ENCODE measurements around the gene ARHGAP9.

The ARHGAP9 gene

DNA sequence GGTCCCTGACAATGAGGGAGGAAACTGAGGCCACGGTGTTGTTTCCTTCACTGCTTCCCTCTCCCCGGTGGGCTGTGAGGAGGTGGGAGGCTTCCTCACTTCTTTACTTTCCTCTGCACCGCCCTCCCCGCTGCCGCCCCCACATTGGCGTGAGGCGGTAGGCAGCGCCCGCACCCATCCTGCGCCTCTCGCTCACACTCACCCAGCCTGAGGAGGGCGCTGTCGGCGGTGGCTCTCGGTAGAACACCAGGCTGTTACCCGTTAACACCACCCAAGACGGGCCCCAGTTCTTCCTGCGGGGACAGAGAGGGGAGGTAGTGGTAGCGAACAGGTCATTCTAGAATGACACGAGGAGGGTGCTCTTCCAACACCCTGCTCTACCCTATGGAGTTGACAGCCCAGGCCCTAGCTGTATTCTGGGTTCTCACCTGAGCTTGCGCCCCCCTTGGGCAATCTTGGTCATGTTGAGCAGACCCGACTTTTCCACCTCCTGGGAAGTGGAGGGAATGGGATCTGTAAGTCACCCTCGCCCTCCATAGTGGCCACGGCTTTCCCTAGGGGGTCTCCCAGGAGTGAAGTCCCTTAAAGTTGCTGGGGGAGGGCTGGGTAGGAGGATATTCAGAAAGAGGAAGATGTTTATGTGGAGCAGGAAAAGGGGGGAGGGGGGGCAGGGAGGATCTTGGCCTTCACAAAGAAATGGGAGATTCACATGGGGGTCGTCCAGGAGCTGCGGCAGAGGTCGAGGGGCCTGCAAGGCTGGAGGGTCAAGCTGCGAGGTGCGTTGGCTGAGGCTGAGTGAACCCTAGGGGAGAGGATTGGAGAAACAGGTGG lies 3.3 kb downstream of the ARHGAP9 start:
- Histone ChIP-seq H3K27me3 (ENCODE audit: control insufficient read depth, insufficient read depth, low read length) (peaks cover 76% of the 10 kb centered on the region), H3K4me3 (ENCODE audit: low read depth, low read length) (peak overlapping the region; percentile 61), H3K4me1 (ENCODE audit: control insufficient read depth, insufficient read depth, low read length) (peaks cover 22% of the 10 kb centered on the region), H3K9ac (ENCODE audit: low read length) (no peak overlapping the region), H3K9me3 (ENCODE audit: control insufficient read depth, insufficient read depth, low read depth, low read length) (no peaks in the 10 kb centered on the region), H3K36me3 (ENCODE audit: control insufficient read depth, insufficient read depth, low read length) (no peaks in the 10 kb centered on the region), H3K27ac (ENCODE audit: low read depth, low read length) (no peak overlapping the region)

DNA sequence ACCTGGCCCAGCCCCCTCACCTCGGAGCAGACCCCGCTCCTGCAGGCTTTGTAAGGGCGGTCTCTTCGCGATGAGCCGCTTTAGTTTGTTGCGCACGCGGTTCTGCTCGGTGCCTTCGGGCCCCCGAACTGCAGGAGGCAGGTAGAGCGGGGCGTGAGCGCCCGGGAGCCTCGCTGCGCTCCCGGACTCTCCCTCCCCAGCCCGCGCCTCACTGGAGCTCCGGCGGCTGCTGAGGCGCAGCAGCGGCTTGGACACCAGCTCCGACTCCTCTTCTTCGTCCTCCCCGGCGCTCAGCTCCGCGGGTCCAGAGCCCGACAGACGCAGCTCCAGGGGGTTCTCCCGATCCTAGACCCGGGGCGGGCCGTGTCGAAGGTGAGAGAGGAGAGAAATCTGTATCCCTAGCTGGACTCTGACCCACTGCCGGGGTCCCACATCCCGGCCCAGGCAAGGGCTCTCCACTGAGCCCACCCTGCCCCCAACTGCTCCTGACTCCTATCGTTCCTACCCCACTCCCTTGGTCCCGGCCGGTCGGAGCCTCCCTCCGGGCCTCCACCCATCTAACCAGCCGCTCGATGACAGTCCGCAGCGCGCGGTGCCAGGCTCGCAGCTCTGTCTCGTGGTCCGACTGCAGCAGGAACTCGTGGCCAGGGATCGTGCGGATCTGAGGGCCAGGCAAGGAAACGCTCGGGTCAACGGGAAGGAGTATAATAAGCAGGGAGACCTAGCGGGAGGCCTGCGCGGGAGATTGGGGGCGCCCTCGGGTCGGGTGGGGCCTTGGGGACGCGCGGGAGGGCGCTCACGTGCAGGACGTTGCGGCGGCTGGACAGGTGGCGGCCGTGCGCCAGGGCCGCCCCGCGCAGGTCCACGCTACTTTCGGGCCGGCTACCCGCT lies 4.2 kb downstream of the ARHGAP9 start:
- Histone ChIP-seq H3K4me1 (ENCODE audit: control insufficient read depth, insufficient read depth, low read length) (peaks cover 22% of the 10 kb centered on the region), H3K9ac (ENCODE audit: low read length) (no peak overlapping the region), H3K9me3 (ENCODE audit: control insufficient read depth, insufficient read depth, low read depth, low read length) (no peaks in the 10 kb centered on the region), H3K36me3 (ENCODE audit: control insufficient read depth, insufficient read depth, low read length) (0 out of 2 replicates have a peak, but pooled peaks cover 3% of the 10 kb centered on the region), H3K27me3 (ENCODE audit: control insufficient read depth, insufficient read depth, low read length) (peaks cover 70% of the 10 kb centered on the region), H3K27ac (ENCODE audit: low read depth, low read length) (no peak overlapping the region), H3K4me3 (ENCODE audit: low read depth, low read length) (peak overlapping the region; percentile 61)

DNA sequence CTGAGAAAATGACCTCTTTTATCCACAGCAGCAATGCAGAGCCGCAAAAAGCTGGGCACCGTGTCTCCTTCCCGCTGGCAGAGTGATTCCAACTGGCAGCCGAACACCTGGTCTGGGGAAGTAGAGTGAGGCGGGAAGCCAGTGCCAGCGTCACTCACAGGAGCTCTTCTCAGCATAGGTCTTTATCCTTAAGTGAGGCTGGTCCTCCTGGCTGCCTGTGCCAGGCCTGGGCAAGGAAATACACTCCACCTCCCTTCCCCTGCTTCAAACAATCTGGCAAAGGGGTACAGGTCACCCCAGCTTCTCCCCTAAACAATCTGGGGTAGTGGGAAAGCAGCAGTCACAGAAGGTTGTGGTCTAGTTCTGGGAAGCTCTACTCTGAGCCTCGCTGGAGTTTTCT lies 4.8 kb downstream of the ARHGAP9 start:
- Histone ChIP-seq H3K4me1 (ENCODE audit: control insufficient read depth, insufficient read depth, low read length) (peaks cover 22% of the 10 kb centered on the region), H3K27ac (ENCODE audit: low read depth, low read length) (no peak overlapping the region), H3K27me3 (ENCODE audit: control insufficient read depth, insufficient read depth, low read length) (peaks cover 69% of the 10 kb centered on the region), H3K4me3 (ENCODE audit: low read depth, low read length) (peak overlapping the region; percentile 61), H3K36me3 (ENCODE audit: control insufficient read depth, insufficient read depth, low read length) (peaks cover 8% of the 10 kb centered on the region; the same call in 1 of the 2 replicates), H3K9ac (ENCODE audit: low read length) (no peak overlapping the region), H3K9me3 (ENCODE audit: control insufficient read depth, insufficient read depth, low read depth, low read length) (no peaks in the 10 kb centered on the region)

DNA sequence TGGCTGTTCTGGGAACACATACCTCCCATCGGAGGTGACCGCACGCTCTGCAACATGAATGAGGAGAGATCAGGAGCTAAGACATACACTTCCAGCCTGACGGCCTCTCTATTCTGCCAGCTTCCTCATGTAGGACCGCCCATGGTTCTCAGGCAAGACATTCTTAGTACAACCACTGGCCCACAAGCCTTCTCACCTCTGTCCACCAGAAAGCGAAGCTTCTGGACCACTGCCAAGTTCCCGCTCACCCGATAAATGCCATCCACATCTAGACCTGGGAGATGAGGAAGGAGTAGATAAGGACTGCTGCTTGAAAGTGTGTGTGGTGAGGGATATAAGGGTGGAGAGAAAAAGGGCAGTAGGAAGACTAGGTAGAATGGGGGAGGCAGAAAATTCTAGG lies 5.2 kb downstream of the ARHGAP9 start:
- Histone ChIP-seq H3K27ac (ENCODE audit: low read depth, low read length) (no peak overlapping the region), H3K9ac (ENCODE audit: low read length) (no peak overlapping the region), H3K4me1 (ENCODE audit: control insufficient read depth, insufficient read depth, low read length) (peaks cover 22% of the 10 kb centered on the region), H3K4me3 (ENCODE audit: low read depth, low read length) (no peak overlapping the region), H3K27me3 (ENCODE audit: control insufficient read depth, insufficient read depth, low read length) (peaks cover 69% of the 10 kb centered on the region), H3K9me3 (ENCODE audit: control insufficient read depth, insufficient read depth, low read depth, low read length) (no peaks in the 10 kb centered on the region), H3K36me3 (ENCODE audit: control insufficient read depth, insufficient read depth, low read length) (peaks cover 12% of the 10 kb centered on the region)

DNA sequence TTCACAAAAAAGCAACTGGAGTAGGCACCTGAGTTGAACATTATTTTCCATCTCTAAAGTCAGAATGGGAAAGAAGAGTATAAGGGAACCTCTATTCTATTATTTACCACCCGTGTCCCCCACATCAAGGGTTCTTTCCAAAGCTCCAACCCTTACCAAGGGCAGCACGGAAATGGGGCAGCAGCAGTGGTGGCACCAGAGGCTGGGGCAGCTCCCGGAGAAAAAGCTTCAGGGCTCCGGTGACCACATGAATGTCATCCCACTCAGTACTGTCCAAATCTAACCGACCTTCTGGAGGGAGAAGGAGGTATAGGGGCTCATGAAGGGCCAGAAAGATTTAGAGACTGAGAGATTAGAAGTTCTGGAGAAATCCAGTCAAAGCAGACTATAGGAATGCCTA lies 5.8 kb downstream of the ARHGAP9 start:
- H3K4me3 ChIP-seq (ENCODE audit: low read depth, low read length): no peak overlapping the region
- peaks cover 22% of the 10 kb centered on the region for H3K4me1 ChIP-seq (ENCODE audit: control insufficient read depth, insufficient read depth, low read length)
- no peaks in the 10 kb centered on the region for H3K9me3 ChIP-seq (ENCODE audit: control insufficient read depth, insufficient read depth, low read depth, low read length)
- H3K27me3 ChIP-seq (ENCODE audit: control insufficient read depth, insufficient read depth, low read length): peaks cover 67% of the 10 kb centered on the region
- H3K27ac ChIP-seq (ENCODE audit: low read depth, low read length): no peak overlapping the region
- peaks cover 17% of the 10 kb centered on the region for H3K36me3 ChIP-seq (ENCODE audit: control insufficient read depth, insufficient read depth, low read length)
- H3K9ac ChIP-seq (ENCODE audit: low read length): no peak overlapping the region

DNA sequence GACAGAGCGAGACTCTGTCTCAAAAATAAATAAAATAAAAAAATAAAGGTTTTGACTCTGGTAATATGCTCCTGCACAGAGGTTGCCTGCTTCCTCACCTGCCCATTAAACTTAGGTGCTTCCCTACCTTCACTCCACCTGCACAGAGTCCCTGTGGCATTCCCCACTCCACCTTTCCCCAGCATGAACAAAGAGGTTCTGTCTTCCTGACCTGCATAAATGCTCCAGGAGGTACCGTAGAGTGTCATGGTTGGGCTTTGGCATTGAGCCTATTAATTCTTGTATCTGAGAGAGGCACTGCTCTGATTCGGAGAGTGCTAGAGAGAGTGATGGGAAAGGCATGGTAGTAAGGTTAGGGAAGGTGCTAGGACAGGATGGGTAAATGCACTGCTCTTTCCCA lies 6.3 kb downstream of the ARHGAP9 start:
- H3K36me3 ChIP-seq (ENCODE audit: control insufficient read depth, insufficient read depth, low read length): peaks cover 17% of the 10 kb centered on the region
- H3K4me1 ChIP-seq (ENCODE audit: control insufficient read depth, insufficient read depth, low read length): peaks cover 21% of the 10 kb centered on the region
- peaks cover 62% of the 10 kb centered on the region for H3K27me3 ChIP-seq (ENCODE audit: control insufficient read depth, insufficient read depth, low read length)
- no peak overlapping the region for H3K9ac ChIP-seq (ENCODE audit: low read length)
- no peak overlapping the region for H3K4me3 ChIP-seq (ENCODE audit: low read depth, low read length)
- no peaks in the 10 kb centered on the region for H3K9me3 ChIP-seq (ENCODE audit: control insufficient read depth, insufficient read depth, low read depth, low read length)
- no peak overlapping the region for H3K27ac ChIP-seq (ENCODE audit: low read depth, low read length)

DNA sequence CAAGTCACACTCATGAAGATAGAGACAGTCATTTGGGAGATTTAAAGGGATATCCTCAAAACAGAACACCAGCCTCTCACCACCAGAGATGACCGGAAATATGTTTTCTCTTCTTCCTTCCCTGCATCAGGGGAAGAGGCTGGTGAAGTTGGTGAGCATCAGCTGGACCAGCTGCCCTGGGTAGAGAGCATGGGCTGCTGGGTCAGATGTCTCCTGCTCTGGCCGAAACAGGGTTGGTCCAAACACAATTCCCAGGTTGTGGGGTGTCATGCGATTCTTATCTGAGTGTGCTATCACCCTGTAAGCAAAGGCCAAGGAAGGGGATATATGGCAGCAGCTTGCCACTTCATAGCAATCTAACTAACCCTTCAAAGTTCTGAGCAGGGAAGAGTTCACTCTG lies 7.3 kb downstream of the ARHGAP9 start:
- peaks cover 56% of the 10 kb centered on the region for H3K27me3 ChIP-seq (ENCODE audit: control insufficient read depth, insufficient read depth, low read length)
- H3K9me3 ChIP-seq (ENCODE audit: control insufficient read depth, insufficient read depth, low read depth, low read length): no peaks in the 10 kb centered on the region
- H3K27ac ChIP-seq (ENCODE audit: low read depth, low read length): no peak overlapping the region
- peaks cover 23% of the 10 kb centered on the region for H3K36me3 ChIP-seq (ENCODE audit: control insufficient read depth, insufficient read depth, low read length)
- H3K9ac ChIP-seq (ENCODE audit: low read length): no peak overlapping the region
- peaks cover 12% of the 10 kb centered on the region for H3K4me1 ChIP-seq (ENCODE audit: control insufficient read depth, insufficient read depth, low read length)
- no peak overlapping the region for H3K4me3 ChIP-seq (ENCODE audit: low read depth, low read length)

DNA sequence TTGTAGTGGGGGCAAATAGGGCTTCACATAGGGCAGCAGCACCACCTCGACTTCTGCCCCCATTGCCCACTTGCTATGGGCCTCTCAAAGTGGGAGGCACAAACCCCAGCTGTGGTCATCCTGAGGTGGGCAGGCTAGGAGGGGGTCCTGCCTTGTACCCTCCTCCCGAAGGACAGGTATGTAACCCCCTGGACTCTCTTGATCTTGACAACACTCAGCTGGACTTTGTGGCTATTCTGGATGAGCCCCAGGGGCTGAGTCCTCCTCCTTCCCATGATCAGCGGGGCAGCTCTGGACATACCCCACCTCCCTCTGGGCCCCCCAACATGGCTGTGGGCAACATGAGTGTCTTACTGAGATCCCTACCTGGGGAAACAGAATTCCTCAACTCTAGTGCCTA lies 8.0 kb downstream of the ARHGAP9 start:
- H3K36me3 ChIP-seq (ENCODE audit: control insufficient read depth, insufficient read depth, low read length): peaks cover 23% of the 10 kb centered on the region
- H3K9me3 ChIP-seq (ENCODE audit: control insufficient read depth, insufficient read depth, low read depth, low read length): no peaks in the 10 kb centered on the region
- H3K4me3 ChIP-seq (ENCODE audit: low read depth, low read length): no peak overlapping the region
- no peak overlapping the region for H3K9ac ChIP-seq (ENCODE audit: low read length)
- H3K27me3 ChIP-seq (ENCODE audit: control insufficient read depth, insufficient read depth, low read length): peaks cover 48% of the 10 kb centered on the region
- H3K4me1 ChIP-seq (ENCODE audit: control insufficient read depth, insufficient read depth, low read length): peaks cover 9% of the 10 kb centered on the region
- no peak overlapping the region for H3K27ac ChIP-seq (ENCODE audit: low read depth, low read length)

DNA sequence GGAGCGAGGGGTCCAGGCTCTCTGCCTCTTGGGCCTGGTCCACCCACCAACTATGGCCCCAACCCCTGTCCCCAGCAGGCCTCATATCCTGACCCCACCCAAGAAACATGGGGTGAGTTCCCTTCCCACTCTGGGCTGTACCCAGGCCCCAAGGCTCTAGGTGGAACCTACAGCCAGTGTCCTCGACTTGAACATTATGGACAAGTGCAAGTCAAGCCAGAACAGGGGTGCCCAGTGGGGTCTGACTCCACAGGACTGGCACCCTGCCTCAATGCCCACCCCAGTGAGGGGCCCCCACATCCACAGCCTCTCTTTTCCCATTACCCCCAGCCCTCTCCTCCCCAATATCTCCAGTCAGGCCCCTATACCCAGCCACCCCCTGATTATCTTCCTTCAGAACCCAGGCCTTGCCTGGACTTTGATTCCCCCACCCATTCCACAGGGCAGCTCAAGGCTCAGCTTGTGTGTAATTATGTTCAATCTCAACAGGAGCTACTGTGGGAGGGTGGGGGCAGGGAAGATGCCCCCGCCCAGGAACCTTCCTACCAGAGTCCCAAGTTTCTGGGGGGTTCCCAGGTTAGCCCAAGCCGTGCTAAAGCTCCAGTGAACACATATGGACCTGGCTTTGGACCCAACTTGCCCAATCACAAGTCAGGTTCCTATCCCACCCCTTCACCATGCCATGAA lies 8.6 kb downstream of the ARHGAP9 start:
- H3K9me3 ChIP-seq (ENCODE audit: control insufficient read depth, insufficient read depth, low read depth, low read length): no peaks in the 10 kb centered on the region
- peaks cover 9% of the 10 kb centered on the region; the same call in 1 of the 2 replicates for H3K4me1 ChIP-seq (ENCODE audit: control insufficient read depth, insufficient read depth, low read length)
- peaks cover 43% of the 10 kb centered on the region for H3K27me3 ChIP-seq (ENCODE audit: control insufficient read depth, insufficient read depth, low read length)
- H3K36me3 ChIP-seq (ENCODE audit: control insufficient read depth, insufficient read depth, low read length): peaks cover 23% of the 10 kb centered on the region
- no peak overlapping the region for H3K27ac ChIP-seq (ENCODE audit: low read depth, low read length)
- H3K4me3 ChIP-seq (ENCODE audit: low read depth, low read length): no peak overlapping the region
- no peak overlapping the region for H3K9ac ChIP-seq (ENCODE audit: low read length)

DNA sequence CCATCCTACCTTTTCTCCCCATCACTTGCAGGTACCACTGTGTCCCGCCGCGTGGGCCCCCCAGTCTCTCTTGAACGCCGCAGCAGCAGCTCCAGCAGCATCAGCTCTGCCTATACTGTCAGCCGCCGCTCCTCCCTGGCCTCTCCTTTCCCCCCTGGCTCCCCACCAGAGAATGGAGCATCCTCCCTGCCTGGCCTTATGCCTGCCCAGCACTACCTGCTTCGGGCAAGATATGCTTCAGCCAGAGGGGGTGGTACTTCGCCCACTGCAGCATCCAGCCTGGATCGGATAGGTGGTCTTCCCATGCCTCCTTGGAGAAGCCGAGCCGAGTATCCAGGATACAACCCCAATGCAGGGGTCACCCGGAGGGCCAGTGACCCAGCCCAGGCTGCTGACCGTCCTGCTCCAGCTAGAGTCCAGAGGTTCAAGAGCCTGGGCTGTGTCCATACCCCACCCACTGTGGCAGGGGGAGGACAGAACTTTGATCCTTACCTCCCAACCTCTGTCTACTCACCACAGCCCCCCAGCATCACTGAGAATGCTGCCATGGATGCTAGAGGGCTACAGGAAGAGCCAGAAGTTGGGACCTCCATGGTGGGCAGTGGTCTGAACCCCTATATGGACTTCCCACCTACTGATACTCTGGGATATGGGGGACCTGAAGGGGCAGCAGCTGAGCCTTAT lies 9.2 kb downstream of the ARHGAP9 start:
- no peak overlapping the region for H3K9ac ChIP-seq (ENCODE audit: low read length)
- H3K9me3 ChIP-seq (ENCODE audit: control insufficient read depth, insufficient read depth, low read depth, low read length): no peaks in the 10 kb centered on the region
- H3K4me1 ChIP-seq (ENCODE audit: control insufficient read depth, insufficient read depth, low read length): peaks cover 7% of the 10 kb centered on the region; the same call in 1 of the 2 replicates
- no peak overlapping the region for H3K27ac ChIP-seq (ENCODE audit: low read depth, low read length)
- peaks cover 23% of the 10 kb centered on the region for H3K36me3 ChIP-seq (ENCODE audit: control insufficient read depth, insufficient read depth, low read length)
- H3K4me3 ChIP-seq (ENCODE audit: low read depth, low read length): no peak overlapping the region
- peaks cover 36% of the 10 kb centered on the region for H3K27me3 ChIP-seq (ENCODE audit: control insufficient read depth, insufficient read depth, low read length)

All from HUES6 (cell line).